CD14-positive monocyte (primary cell): Measurements from ENCODE around the gene PRLH. TPM values are rescaled to one million over a fixed set of nuclear protein-coding genes. Genes with fewer than 3 reads are reported as not detected.

ENCODE experiments used
- DNase-seq, 3 donors: peaks; one replicate each; pipeline ENCODE4 v3.0.0-alpha.2; 2011 to 2022
- H2AFZ ChIP-seq: 2 replicates; pipeline ENCODE4 v1.6.0; 2012; ENCODE audit warnings: mild to moderate bottlenecking, low read depth, low read length, inconsistent platforms; ENCODE audit not compliant: insufficient read depth, poor library complexity, severe bottlenecking
- H3K27ac ChIP-seq, 2 donors: 1 replicate in 1 of 2; 2 replicates in 1 of 2; pipeline ENCODE4 v1.5.1; 2012 to 2013; ENCODE audit warnings: low read length in 2 of 2, control low read depth in 1 of 2, inconsistent platforms in 1 of 2, low read depth in 1 of 2, mild to moderate bottlenecking in 1 of 2
- H3K27me3 ChIP-seq, 2 donors: one replicate each; pipeline versions ENCODE4 v1.6.0 to v1.6.1; 2011 to 2013; ENCODE audit warnings: low read length in 2 of 2; ENCODE audit not compliant: control insufficient read depth in 2 of 2, insufficient read depth in 2 of 2
- H3K36me3 ChIP-seq, 2 donors: replicated peaks in 1 of 2; 1 replicate in 1 of 2; 2 replicates in 1 of 2; pipeline versions ENCODE4 v1.5.1 to v1.6.1; 2012 to 2013; ENCODE audit warnings: low read length in 2 of 2, control low read depth in 1 of 2, inconsistent platforms in 1 of 2, mild to moderate bottlenecking in 1 of 2; ENCODE audit not compliant: insufficient read depth in 2 of 2, control insufficient read depth in 1 of 2
- H3K4me1 ChIP-seq, 2 donors: 1 replicate in 1 of 2; 2 replicates in 1 of 2; pipeline versions ENCODE4 v1.5.1 to v1.6.1; 2012 to 2013; ENCODE audit warnings: low read length in 2 of 2, control low read depth in 1 of 2, inconsistent platforms in 1 of 2, mild to moderate bottlenecking in 1 of 2, moderate library complexity in 1 of 2; ENCODE audit not compliant: insufficient read depth in 2 of 2, control insufficient read depth in 1 of 2
- H3K4me2 ChIP-seq: replicated peaks from 2 replicates; pipeline ENCODE3; 2012; ENCODE audit warnings: low read length, moderate library complexity, mild to moderate bottlenecking; ENCODE audit not compliant: poor library complexity, severe bottlenecking; ENCODE audit errors: extremely low read depth
- H3K4me3 ChIP-seq, 3 experiments: fragments of 200-600 bp in 1 of 3; sonication (generic) in 1 of 3; replicated peaks in 1 of 3; 1 replicate in 2 of 3; 2 replicates in 1 of 3; pipeline ENCODE4 v1.5.1; 2011 to 2013; ENCODE audit warnings: low read length in 3 of 3, mild to moderate bottlenecking in 3 of 3, control low read depth in 2 of 3, low read depth in 2 of 3, inconsistent platforms in 1 of 3, moderate library complexity in 1 of 3
- H3K79me2 ChIP-seq: 2 replicates; pipeline ENCODE4 v1.6.0; 2012; ENCODE audit warnings: mild to moderate bottlenecking, control low read depth, inconsistent platforms, low read length, moderate library complexity; ENCODE audit not compliant: insufficient read depth
- H3K9ac ChIP-seq: 2 replicates; pipeline ENCODE4 v1.6.0; 2017; ENCODE audit warnings: low read length, mild to moderate bottlenecking; ENCODE audit not compliant: insufficient read depth, poor library complexity, severe bottlenecking
- H3K9me3 ChIP-seq, 2 donors: replicated peaks in 1 of 2; 1 replicate in 1 of 2; 2 replicates in 1 of 2; pipeline versions ENCODE4 v1.5.1 to v1.6.1; 2012 to 2013; ENCODE audit warnings: low read length in 2 of 2, control low read depth in 1 of 2; ENCODE audit not compliant: control insufficient read depth in 1 of 2, insufficient read depth in 1 of 2
- H4K20me1 ChIP-seq: 2 replicates; pipeline ENCODE4 v1.6.0; 2012; ENCODE audit warnings: mild to moderate bottlenecking, low read length, control low read depth, moderate library complexity; ENCODE audit not compliant: insufficient read depth
- H3K27ac Mint-ChIP-seq, 7 donors: one replicate each; pipeline ENCODE4 v1.8.0; 2020; ENCODE audit warnings: mild to moderate bottlenecking in 7 of 7, mixed read lengths in 7 of 7, moderate library complexity in 6 of 7, inconsistent platforms in 2 of 7
- H3K27me3 Mint-ChIP-seq, 3 donors: one replicate each; pipeline ENCODE4 v1.8.0; 2021 to 2022; ENCODE audit warnings: low read depth in 3 of 3, mild to moderate bottlenecking in 3 of 3, mixed read lengths in 3 of 3, moderate library complexity in 3 of 3, inconsistent platforms in 1 of 3
- H3K36me3 Mint-ChIP-seq, 2 donors: one replicate each; pipeline ENCODE4 v1.8.0; 2020; ENCODE audit warnings: mixed read lengths in 2 of 2, inconsistent platforms in 1 of 2, mild to moderate bottlenecking in 1 of 2
- H3K4me1 Mint-ChIP-seq: one replicate; pipeline ENCODE4 v1.8.0; 2020; ENCODE audit warnings: mild to moderate bottlenecking, mixed read lengths
- H3K4me3 Mint-ChIP-seq, 2 donors: one replicate each; pipeline ENCODE4 v1.8.0; 2020; ENCODE audit warnings: mild to moderate bottlenecking in 2 of 2, mixed read lengths in 2 of 2, moderate library complexity in 1 of 2
- H3K9me3 Mint-ChIP-seq, 7 donors: one replicate each; pipeline ENCODE4 v1.8.0; 2020 to 2022; ENCODE audit warnings: mixed read lengths in 7 of 7, mild to moderate bottlenecking in 6 of 7, moderate library complexity in 6 of 7, inconsistent platforms in 2 of 7
- WGBS: methylation state at CpG from one replicate; pipeline ENCODE4 v1.1.5; 2013; ENCODE audit warnings: missing lambda C conversion rate; ENCODE audit not compliant: insufficient coverage; 5-methylcytosine and 5-hydroxymethylcytosine counted together
- intact Hi-C, 2 donors: fragments of 100-400 bp; cut with micrococcal nuclease; formaldehyde crosslinking; loops; one replicate each; pipeline versions ENCODE4 v1.15.0 to v1.15.1; 2023
- polyA plus RNA-seq, 3 donors: library from polyadenylated mRNA; depleted of rRNA in 1 of 3; unstranded in 2 of 3; stranded (reverse) in 1 of 3; fragments of 300-500 nt in 2 of 3; fragments of >200 nt in 1 of 3; fragmentation: Illumina TruSeq in 2 of 3; gene quantifications; 1 replicate in 2 of 3; 2 replicates in 1 of 3; pipeline ENCODE4 v1.2.3, GENCODE V29; 2012 to 2021
- TF ChIP-seq, protein P1 (sequence below): fragments of 200-600 bp; IDR thresholded peaks from one replicate; pipeline ENCODE4 v1.8.0; 2022; ENCODE audit warnings: antibody characterized with exemption, mild to moderate bottlenecking

The PRLH gene
- polyA plus RNA-seq, 3 donors = not detected

DNA sequence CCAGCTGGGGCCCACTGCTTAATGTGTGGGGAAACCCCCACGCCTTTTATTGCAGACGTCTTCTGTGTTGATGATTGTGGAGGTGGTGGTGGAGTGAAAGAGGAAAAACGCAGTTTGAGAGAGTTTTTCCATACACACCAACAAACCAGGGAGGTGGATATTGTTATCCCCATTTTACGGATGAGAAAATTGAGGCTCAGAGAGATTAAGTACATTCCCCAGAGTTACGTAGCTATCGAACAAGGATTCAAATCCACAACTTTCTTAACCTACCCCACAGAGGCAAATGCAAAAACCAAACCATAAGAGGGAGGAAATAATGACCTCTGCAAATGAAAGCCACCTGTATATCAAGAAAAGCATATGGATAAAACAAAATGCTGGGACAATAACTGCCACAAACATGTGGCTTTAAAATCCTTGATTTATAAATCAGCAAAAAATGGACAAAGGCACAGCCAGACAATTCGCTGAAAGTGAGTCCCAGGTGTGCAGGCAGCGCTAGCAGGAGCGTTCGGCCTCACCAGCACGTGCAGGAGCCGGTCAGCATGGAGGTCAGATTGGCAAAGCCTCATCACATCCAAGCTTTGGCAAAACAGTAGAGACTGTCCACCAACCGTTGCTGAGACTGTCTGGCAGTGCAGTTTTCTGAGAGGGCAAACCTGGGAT lies 36.8 kb downstream of the PRLH start:
- H3K36me3 ChIP-seq = no peaks in the 10 kb centered on the region
- peaks cover 9 to 17% (median 11%) of the 10 kb centered on the region in 3 donors for H3K27me3 Mint-ChIP-seq
- H3K27ac ChIP-seq = peak overlapping the region; percentile 41 to 81
- H3K27ac Mint-ChIP-seq = peak overlapping the region; percentile 78 to 94 (median 93)
- H2AFZ ChIP-seq = peak overlapping the region; percentile 86
- H3K9ac ChIP-seq = peak overlapping the region; percentile 54
- H3K4me1 Mint-ChIP-seq = peaks cover 29% of the 10 kb centered on the region
- no peaks in the 10 kb centered on the region for H4K20me1 ChIP-seq
- H3K36me3 Mint-ChIP-seq = peaks cover 2 to 6% of the 10 kb centered on the region in 2 donors
- H3K9me3 ChIP-seq = no peaks in the 10 kb centered on the region
- H3K27me3 ChIP-seq = no peaks in the 10 kb centered on the region
- H3K4me1 ChIP-seq = peaks cover 18% of the 10 kb centered on the region in 2 donors
- intact Hi-C loops = loop anchor here in 1 of 2 donors (10.0 kb wide), 1 partner anchor 62 kb away; no protein-coding TSS in a partner anchor
- H3K4me3 Mint-ChIP-seq = peak overlapping the region; percentile 74 to 91
- H3K4me2 ChIP-seq = peak overlapping the region; percentile 86
- TF ChIP-seq, protein P1, sequence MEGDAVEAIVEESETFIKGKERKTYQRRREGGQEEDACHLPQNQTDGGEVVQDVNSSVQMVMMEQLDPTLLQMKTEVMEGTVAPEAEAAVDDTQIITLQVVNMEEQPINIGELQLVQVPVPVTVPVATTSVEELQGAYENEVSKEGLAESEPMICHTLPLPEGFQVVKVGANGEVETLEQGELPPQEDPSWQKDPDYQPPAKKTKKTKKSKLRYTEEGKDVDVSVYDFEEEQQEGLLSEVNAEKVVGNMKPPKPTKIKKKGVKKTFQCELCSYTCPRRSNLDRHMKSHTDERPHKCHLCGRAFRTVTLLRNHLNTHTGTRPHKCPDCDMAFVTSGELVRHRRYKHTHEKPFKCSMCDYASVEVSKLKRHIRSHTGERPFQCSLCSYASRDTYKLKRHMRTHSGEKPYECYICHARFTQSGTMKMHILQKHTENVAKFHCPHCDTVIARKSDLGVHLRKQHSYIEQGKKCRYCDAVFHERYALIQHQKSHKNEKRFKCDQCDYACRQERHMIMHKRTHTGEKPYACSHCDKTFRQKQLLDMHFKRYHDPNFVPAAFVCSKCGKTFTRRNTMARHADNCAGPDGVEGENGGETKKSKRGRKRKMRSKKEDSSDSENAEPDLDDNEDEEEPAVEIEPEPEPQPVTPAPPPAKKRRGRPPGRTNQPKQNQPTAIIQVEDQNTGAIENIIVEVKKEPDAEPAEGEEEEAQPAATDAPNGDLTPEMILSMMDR = no peak
- 34% methylated on average over 7 of the region's 13 CpGs for WGBS
- no peaks in the 10 kb centered on the region for H3K79me2 ChIP-seq
- DNase-seq = no peak
- H3K4me3 ChIP-seq = peak overlapping the region in 1 of 3 experiments; percentile 70
- H3K9me3 Mint-ChIP-seq = peaks cover 0 to 4% (median 0%) of the 10 kb centered on the region in 7 donors

DNA sequence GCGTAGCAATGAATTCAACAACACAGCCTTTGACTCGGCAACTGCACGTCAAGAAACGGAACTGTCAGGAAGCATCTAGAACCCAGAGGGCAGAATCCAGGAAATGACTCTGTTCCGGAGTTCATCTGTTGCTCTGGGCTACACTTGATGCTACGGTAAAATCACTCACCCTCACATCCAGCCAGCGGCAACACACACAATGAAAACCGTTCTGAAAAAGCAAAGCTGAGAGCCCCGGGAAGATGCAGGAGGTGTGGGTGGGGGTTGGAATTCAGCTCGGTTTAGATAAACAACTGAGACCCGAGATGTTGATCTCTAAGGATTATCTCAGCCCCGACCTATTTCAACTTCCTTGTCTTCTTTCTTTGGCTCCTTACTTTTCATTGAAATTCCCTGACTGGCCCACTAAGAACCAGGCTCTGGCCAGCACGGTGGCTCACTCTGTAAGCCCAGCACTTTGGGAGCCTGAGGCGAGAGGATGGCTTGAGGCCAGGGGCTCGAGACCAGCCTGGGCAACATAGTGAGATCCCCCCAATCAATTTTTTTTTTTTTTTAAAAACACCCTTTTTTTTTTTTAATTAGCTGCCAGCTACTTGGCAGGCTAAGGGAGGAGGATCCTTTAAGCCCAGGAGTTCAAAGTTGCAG lies 37.5 kb downstream of the PRLH start:
- Mint-ChIP-seq H3K27me3 (peaks cover 8 to 17% (median 12%) of the 10 kb centered on the region in 3 donors), H3K27ac (peak overlapping the region; percentile 78 to 94 (median 93)), H3K9me3 (peaks cover 0 to 4% (median 0%) of the 10 kb centered on the region in 7 donors), H3K36me3 (peaks cover 2 to 6% of the 10 kb centered on the region in 2 donors), H3K4me1 (peaks cover 29% of the 10 kb centered on the region), H3K4me3 (peak overlapping the region; percentile 74 to 91)
- peak overlapping the region; percentile 86 for H3K4me2 ChIP-seq
- no peaks in the 10 kb centered on the region for H3K79me2 ChIP-seq
- no peaks in the 10 kb centered on the region for H4K20me1 ChIP-seq
- WGBS = 15% methylated on average over 9 of the region's 15 CpGs
- peak overlapping the region; percentile 86 for H2AFZ ChIP-seq
- DNase-seq = peak; percentile 72 to 82 (median 73)
- intact Hi-C loops = loop anchor here in 1 of 2 donors (10.0 kb wide), 1 partner anchor 61 kb away; no protein-coding TSS in a partner anchor
- H3K4me3 ChIP-seq = peak overlapping the region; percentile 2 to 70 (median 7)
- H3K36me3 ChIP-seq = no peaks in the 10 kb centered on the region
- H3K9ac ChIP-seq = peak overlapping the region; percentile 54
- H3K27ac ChIP-seq = peak overlapping the region; percentile 41 to 81
- H3K9me3 ChIP-seq = no peaks in the 10 kb centered on the region
- H3K27me3 ChIP-seq = no peaks in the 10 kb centered on the region
- TF ChIP-seq, protein P1 = no peak
- peaks cover 18% of the 10 kb centered on the region in 2 donors for H3K4me1 ChIP-seq
